ENCODE data around the gene C1orf198.

DNA sequence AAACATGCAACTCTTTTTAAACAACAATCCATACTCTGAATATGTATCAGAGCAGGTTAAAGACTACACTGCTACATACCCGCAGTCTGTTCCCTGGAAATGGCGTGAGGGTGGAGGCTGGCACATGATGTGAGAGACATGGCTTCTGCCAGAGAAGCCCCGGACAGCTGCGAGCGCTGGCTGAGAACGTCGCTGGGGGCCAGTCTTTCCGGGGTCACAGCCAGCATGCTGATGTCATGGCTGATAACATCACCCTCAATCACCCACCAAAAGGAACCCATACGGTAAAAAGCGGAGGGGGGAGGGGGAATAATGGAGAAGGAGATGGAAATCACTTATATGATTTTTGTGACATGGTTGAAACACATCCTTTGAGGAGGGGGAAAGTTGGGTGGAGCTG is 29.1 kb downstream of the C1orf198 start:
- no peak for TF ChIP-seq POLR2A (IDR thresholded peaks at IDR 0.05)
- TF ChIP-seq, protein P1, sequence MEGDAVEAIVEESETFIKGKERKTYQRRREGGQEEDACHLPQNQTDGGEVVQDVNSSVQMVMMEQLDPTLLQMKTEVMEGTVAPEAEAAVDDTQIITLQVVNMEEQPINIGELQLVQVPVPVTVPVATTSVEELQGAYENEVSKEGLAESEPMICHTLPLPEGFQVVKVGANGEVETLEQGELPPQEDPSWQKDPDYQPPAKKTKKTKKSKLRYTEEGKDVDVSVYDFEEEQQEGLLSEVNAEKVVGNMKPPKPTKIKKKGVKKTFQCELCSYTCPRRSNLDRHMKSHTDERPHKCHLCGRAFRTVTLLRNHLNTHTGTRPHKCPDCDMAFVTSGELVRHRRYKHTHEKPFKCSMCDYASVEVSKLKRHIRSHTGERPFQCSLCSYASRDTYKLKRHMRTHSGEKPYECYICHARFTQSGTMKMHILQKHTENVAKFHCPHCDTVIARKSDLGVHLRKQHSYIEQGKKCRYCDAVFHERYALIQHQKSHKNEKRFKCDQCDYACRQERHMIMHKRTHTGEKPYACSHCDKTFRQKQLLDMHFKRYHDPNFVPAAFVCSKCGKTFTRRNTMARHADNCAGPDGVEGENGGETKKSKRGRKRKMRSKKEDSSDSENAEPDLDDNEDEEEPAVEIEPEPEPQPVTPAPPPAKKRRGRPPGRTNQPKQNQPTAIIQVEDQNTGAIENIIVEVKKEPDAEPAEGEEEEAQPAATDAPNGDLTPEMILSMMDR (IDR thresholded peaks at IDR 0.05) = no peak
